Gastrocnemius medialis (tissue), 4 donors: Measurements from ENCODE around the gene NCOA7.

Source experiments
- POLR2A ChIP-seq, 2 donors: fragments of 450-650 bp; IDR thresholded peaks; one replicate each; pipeline ENCODE4 v1.6.1; 2017; ENCODE audit warnings: antibody characterized with exemption in 2 of 2, mild to moderate bottlenecking in 2 of 2, moderate library complexity in 2 of 2
- TF ChIP-seq, protein P1 (sequence below), 5 experiments: fragments of 450-650 bp in 3 of 5; fragments of 200-600 bp in 2 of 5; sonication (generic) in 2 of 5; IDR thresholded peaks in 4 of 5; conservative IDR thresholded peaks in 1 of 5; 1 replicate in 4 of 5; 2 replicates in 1 of 5; pipeline ENCODE4 v1.5.1; 2016 to 2019; ENCODE audit warnings: antibody characterized with exemption in 5 of 5, mild to moderate bottlenecking in 3 of 5, moderate library complexity in 3 of 5

DNA sequence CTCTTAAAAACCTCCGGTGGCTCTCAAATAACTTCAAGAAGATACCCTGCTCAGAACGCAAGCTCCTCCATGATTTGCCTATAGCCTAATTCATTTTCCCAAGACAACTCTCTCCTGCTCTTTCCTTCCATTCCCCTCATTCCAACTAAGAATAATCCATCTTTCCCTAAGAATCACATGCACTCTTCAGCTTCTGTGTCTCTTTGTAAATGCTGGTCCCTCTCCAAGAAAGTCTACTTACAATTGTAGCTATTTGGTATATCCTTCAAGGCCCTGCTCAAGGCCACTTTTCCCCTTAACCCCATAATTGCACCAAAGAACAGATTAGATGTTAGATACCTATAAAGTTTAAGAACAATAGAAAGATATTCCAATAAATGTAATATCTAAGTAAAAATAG is 48.7 kb upstream of the NCOA7 start:
- TF ChIP-seq, protein P1, sequence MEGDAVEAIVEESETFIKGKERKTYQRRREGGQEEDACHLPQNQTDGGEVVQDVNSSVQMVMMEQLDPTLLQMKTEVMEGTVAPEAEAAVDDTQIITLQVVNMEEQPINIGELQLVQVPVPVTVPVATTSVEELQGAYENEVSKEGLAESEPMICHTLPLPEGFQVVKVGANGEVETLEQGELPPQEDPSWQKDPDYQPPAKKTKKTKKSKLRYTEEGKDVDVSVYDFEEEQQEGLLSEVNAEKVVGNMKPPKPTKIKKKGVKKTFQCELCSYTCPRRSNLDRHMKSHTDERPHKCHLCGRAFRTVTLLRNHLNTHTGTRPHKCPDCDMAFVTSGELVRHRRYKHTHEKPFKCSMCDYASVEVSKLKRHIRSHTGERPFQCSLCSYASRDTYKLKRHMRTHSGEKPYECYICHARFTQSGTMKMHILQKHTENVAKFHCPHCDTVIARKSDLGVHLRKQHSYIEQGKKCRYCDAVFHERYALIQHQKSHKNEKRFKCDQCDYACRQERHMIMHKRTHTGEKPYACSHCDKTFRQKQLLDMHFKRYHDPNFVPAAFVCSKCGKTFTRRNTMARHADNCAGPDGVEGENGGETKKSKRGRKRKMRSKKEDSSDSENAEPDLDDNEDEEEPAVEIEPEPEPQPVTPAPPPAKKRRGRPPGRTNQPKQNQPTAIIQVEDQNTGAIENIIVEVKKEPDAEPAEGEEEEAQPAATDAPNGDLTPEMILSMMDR (IDR thresholded peaks at IDR 0.05 in 4 of 5, conservative IDR thresholded peaks at IDR 0.05 in 1 of 5): no peak
- no peak for TF ChIP-seq POLR2A (IDR thresholded peaks at IDR 0.05)
